Measurements from ENCODE around the gene ACTG2.

The ACTG2 gene

GRCh38 chr2:73907840-73908452 is 15.1 kb downstream of the ACTG2 start:
- DNase-seq (ENCODE audit: low read depth), result no peak
- H3K4me3 ChIP-seq (ENCODE audit: low read depth, low read length), result no peak overlapping the region
- TF ChIP-seq CTCF (IDR thresholded peaks at IDR 0.05; ENCODE audit: control insufficient read depth, extremely low read depth, insufficient read depth), result no peak

GRCh38 chr2:73908689-73909652 is 16.2 kb downstream of the ACTG2 start:
- TF ChIP-seq CTCF (IDR thresholded peaks at IDR 0.05; ENCODE audit: control insufficient read depth, extremely low read depth, insufficient read depth), result no peak
- no peak for DNase-seq (ENCODE audit: low read depth)
- H3K4me3 ChIP-seq (ENCODE audit: low read depth, low read length), result no peak overlapping the region

- TF ChIP-seq CTCF (IDR thresholded peaks at IDR 0.05; ENCODE audit: control insufficient read depth, extremely low read depth, insufficient read depth), result no peak
- H3K4me3 ChIP-seq (ENCODE audit: low read depth, low read length), result no peak overlapping the region
- DNase-seq (ENCODE audit: low read depth), result no peak
Observed at GRCh38 chr2:73910873-73911547, 18.2 kb downstream of the ACTG2 start.

GRCh38 chr2:73911548-73912208 is 18.9 kb downstream of the ACTG2 start:
- H3K4me3 ChIP-seq (ENCODE audit: low read depth, low read length), result no peak overlapping the region
- no peak for DNase-seq (ENCODE audit: low read depth)
- TF ChIP-seq CTCF (IDR thresholded peaks at IDR 0.05; ENCODE audit: control insufficient read depth, extremely low read depth, insufficient read depth), result no peak

GRCh38 chr2:73913414-73914054 is 20.7 kb downstream of the ACTG2 start:
- DNase-seq (ENCODE audit: low read depth), result no peak
- H3K4me3 ChIP-seq (ENCODE audit: low read depth, low read length), result no peak overlapping the region
- no peak for TF ChIP-seq CTCF (IDR thresholded peaks at IDR 0.05; ENCODE audit: control insufficient read depth, extremely low read depth, insufficient read depth)

GRCh38 chr2:73914667-73915066 is 21.9 kb downstream of the ACTG2 start:
- DNase-seq (ENCODE audit: low read depth), result no peak
- H3K4me3 ChIP-seq (ENCODE audit: low read depth, low read length), result no peak overlapping the region
- TF ChIP-seq CTCF (IDR thresholded peaks at IDR 0.05; ENCODE audit: control insufficient read depth, extremely low read depth, insufficient read depth), result no peak
